Stimulated activated CD4-positive, alpha-beta T cell treated with anti-CD3 and anti-CD28 coated beads, Interleukin-12 subunit alpha, Interleukin-12 subunit beta, amount 100 ng/mL, for 24 hours (primary cell): ENCODE measurements around the gene RFPL2.
"Not testable (repeated sequence)": the region's sequence is repeated elsewhere in the genome, so short reads cannot be mapped to it uniquely, and the experiment has no call there.

Source experiments
- DNase-seq, 2 experiments: peaks; one replicate each; pipeline ENCODE4 v3.0.0-alpha.2; 2020; ENCODE audit warnings: low read depth in 2 of 2

The RFPL2 gene

GRCh38 chr22:32205974-32206773 is 1.3 kb upstream of the RFPL2 start:
- no peak for DNase-seq

GRCh38 chr22:32204040-32204855 is 625 bp downstream of the RFPL2 start:
- DNase-seq = no peak

- no peak for DNase-seq
Observed at GRCh38 chr22:32203181-32204039, 1.5 kb downstream of the RFPL2 start.

- DNase-seq = no peak
Observed at GRCh38 chr22:32202539-32203180, 2.2 kb downstream of the RFPL2 start.

- DNase-seq = no peak
Observed at GRCh38 chr22:32202161-32202538, 2.7 kb downstream of the RFPL2 start.

- no peak for DNase-seq
Observed at GRCh38 chr22:32200752-32201151, 4.1 kb downstream of the RFPL2 start.

GRCh38 chr22:32199961-32200360 is 4.9 kb downstream of the RFPL2 start:
- no peak for DNase-seq

- no peak for DNase-seq
Observed at GRCh38 chr22:32199341-32199740, 5.5 kb downstream of the RFPL2 start.

GRCh38 chr22:32197553-32198226 is 7.2 kb downstream of the RFPL2 start:
- DNase-seq = not testable (repeated sequence)

- not testable (repeated sequence) for DNase-seq
Observed at GRCh38 chr22:32195900-32196299, 9.0 kb downstream of the RFPL2 start.

- not testable (repeated sequence) for DNase-seq
Observed at GRCh38 chr22:32193346-32193745, 11.5 kb downstream of the RFPL2 start.

- DNase-seq = not testable (repeated sequence)
Observed at GRCh38 chr22:32191021-32191420, 13.9 kb downstream of the RFPL2 start.

GRCh38 chr22:32185821-32186220 is 19.1 kb downstream of the RFPL2 start:
- no peak for DNase-seq

GRCh38 chr22:32183625-32184024 is 21.2 kb downstream of the RFPL2 start:
- DNase-seq = no peak

- no peak for DNase-seq
Observed at GRCh38 chr22:32181043-32181442, 23.8 kb downstream of the RFPL2 start.

GRCh38 chr22:32177221-32177765 is 27.6 kb downstream of the RFPL2 start:
- no peak for DNase-seq

GRCh38 chr22:32175683-32176644 is 28.9 kb downstream of the RFPL2 start:
- no peak for DNase-seq

- DNase-seq = no peak
Observed at GRCh38 chr22:32175115-32175514, 29.8 kb downstream of the RFPL2 start.

- no peak for DNase-seq
Observed at GRCh38 chr22:32165681-32166080, 39.2 kb downstream of the RFPL2 start.
